MCF 10A (cell line): Measurements from ENCODE around the gene SOS2. TPM values are rescaled to one million over a fixed set of nuclear protein-coding genes. Genes with fewer than 3 reads are reported as not detected.

Experiments used
- BruUV-seq: library from RNA; stranded (reverse); fragments of 400-500 nt; replicated peaks from 2 replicates; lab custom pipeline; 2021; lab: Mats Ljungman, UMichigan
- CTCF ChIA-PET: fragments of 300-600 bp; sonication (Branson Sonifier 250); formaldehyde crosslinking; extraction: SDS; loops from one replicate; lab custom pipeline; 2021; ENCODE audit warnings: antibody characterized with exemption, inconsistent platforms; lab: Yijun Ruan, JAX
- POLR2A ChIA-PET: fragments of 300-600, 350-650 bp; sonication (Branson Sonifier 250); formaldehyde crosslinking; extraction: SDS; loops from one replicate; lab custom pipeline; 2020; ENCODE audit warnings: antibody characterized with exemption, inconsistent platforms; lab: Yijun Ruan, JAX
- DNase-seq: peaks from one replicate; pipeline ENCODE4 v3.0.0-alpha.2; 2018; ENCODE audit not compliant: unreplicated experiment
- H3K27ac Mint-ChIP-seq: one replicate; pipeline ENCODE4 v1.8.0; 2022; ENCODE audit warnings: mild to moderate bottlenecking, low read depth, mixed read lengths; ENCODE audit not compliant: unreplicated experiment
- H3K27me3 Mint-ChIP-seq: one replicate; pipeline ENCODE4 v1.8.0; 2022; ENCODE audit warnings: mixed read lengths; ENCODE audit not compliant: insufficient read depth, unreplicated experiment
- H3K36me3 Mint-ChIP-seq: one replicate; pipeline ENCODE4 v1.8.0; 2022; ENCODE audit warnings: mild to moderate bottlenecking, moderate library complexity, mixed read lengths; ENCODE audit not compliant: insufficient read depth, unreplicated experiment
- H3K4me1 Mint-ChIP-seq: one replicate; pipeline ENCODE4 v1.8.0; 2022; ENCODE audit warnings: mixed read lengths; ENCODE audit not compliant: insufficient read depth, unreplicated experiment
- H3K4me3 Mint-ChIP-seq: one replicate; pipeline ENCODE4 v1.8.0; 2022; ENCODE audit warnings: mild to moderate bottlenecking, moderate library complexity, mixed read lengths; ENCODE audit not compliant: unreplicated experiment
- H3K9me3 Mint-ChIP-seq: one replicate; pipeline ENCODE4 v1.8.0; 2022; ENCODE audit warnings: mixed read lengths; ENCODE audit not compliant: unreplicated experiment
- intact Hi-C: fragments of 100-400 bp; cut with micrococcal nuclease; formaldehyde crosslinking; loops from 2 replicates; pipeline ENCODE4 v1.14.1; 2022
- total RNA-seq: library from RNA; stranded (reverse); gene quantifications from 2 replicates; pipeline ENCODE4 v1.2.3, GENCODE V29; 2022
- TF ChIP-seq, protein P1 (sequence below): fragments of 200-600 bp; IDR thresholded peaks from one replicate; pipeline ENCODE4 v1.8.0; 2022; ENCODE audit warnings: antibody characterized with exemption, mild to moderate bottlenecking; ENCODE audit not compliant: unreplicated experiment

The SOS2 gene
- total RNA-seq, 1 experiment from 2014 or later, result 19.0 TPM

DNA sequence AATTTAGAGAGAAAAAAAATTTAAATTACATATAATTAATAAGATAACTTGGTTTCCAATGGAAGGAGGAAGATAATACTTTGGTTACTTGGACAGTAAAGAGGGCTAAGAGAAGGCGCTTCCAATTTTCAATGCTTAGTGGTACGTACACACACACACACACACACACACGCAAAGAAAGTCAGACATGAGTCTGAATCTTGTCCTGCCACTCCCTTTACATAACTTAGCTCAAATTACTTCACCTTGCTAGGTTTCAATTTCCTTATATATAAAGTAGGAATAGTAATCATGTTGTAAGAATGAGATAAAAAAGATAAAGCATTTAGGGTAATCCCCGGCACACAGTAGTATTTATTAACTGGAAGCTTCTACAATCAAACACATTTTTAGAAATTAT, 75.3 kb downstream of the SOS2 start:
- CTCF ChIA-PET, result interaction anchor here (0.7 to 0.9 kb wide), 2 partner anchors 10 to 302 kb away, joined by 3 to 4 read pairs; no protein-coding TSS in a partner anchor
- Mint-ChIP-seq H3K27me3 (no peaks in the 10 kb centered on the region), H3K4me3 (no peak overlapping the region), H3K36me3 (peaks cover 42% of the 10 kb centered on the region), H3K9me3 (no peaks in the 10 kb centered on the region), H3K27ac (no peak overlapping the region), H3K4me1 (no peaks in the 10 kb centered on the region)
- TF ChIP-seq, protein P1, sequence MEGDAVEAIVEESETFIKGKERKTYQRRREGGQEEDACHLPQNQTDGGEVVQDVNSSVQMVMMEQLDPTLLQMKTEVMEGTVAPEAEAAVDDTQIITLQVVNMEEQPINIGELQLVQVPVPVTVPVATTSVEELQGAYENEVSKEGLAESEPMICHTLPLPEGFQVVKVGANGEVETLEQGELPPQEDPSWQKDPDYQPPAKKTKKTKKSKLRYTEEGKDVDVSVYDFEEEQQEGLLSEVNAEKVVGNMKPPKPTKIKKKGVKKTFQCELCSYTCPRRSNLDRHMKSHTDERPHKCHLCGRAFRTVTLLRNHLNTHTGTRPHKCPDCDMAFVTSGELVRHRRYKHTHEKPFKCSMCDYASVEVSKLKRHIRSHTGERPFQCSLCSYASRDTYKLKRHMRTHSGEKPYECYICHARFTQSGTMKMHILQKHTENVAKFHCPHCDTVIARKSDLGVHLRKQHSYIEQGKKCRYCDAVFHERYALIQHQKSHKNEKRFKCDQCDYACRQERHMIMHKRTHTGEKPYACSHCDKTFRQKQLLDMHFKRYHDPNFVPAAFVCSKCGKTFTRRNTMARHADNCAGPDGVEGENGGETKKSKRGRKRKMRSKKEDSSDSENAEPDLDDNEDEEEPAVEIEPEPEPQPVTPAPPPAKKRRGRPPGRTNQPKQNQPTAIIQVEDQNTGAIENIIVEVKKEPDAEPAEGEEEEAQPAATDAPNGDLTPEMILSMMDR, result no peak
- POLR2A ChIA-PET, result interaction anchor here (0.6 to 1.0 kb wide), 5 partner anchors 28 to 297 kb away, joined by 3 read pairs; no protein-coding TSS in a partner anchor
- no TSS peak for BruUV-seq
- no peak for DNase-seq
- intact Hi-C loops, result no loop called here

DNA sequence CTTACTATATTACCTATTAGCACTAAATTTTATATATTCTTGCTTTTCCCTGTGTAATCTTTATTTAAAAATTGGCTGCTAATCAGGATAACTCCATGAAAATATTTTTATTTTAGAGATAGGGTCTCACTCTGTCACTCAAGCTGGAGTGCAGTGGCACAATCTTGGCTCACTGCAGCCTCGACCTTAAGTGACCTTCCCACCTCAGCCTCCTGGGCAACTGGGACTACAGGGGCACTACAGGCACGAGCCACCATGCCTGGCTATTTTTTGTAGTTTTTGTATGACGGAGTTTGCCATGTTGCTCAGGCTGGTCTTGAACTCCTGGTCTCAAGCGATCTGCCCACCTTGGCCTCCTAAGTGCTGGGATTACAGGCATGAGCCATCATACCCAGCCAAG, 82.6 kb downstream of the SOS2 start:
- Mint-ChIP-seq H3K9me3 (no peaks in the 10 kb centered on the region), H3K27me3 (no peaks in the 10 kb centered on the region), H3K4me1 (no peaks in the 10 kb centered on the region), H3K36me3 (peaks cover 56% of the 10 kb centered on the region), H3K27ac (no peak overlapping the region), H3K4me3 (no peak overlapping the region)
- BruUV-seq, result no TSS peak
- intact Hi-C loops, result no loop called here
- TF ChIP-seq, protein P1, result no peak
- POLR2A ChIA-PET, result no interaction called here
- no peak for DNase-seq
- CTCF ChIA-PET, result interaction anchor here (1.0 kb wide), 1 partner anchor 287 kb away, joined by 5 read pairs; no protein-coding TSS in a partner anchor

DNA sequence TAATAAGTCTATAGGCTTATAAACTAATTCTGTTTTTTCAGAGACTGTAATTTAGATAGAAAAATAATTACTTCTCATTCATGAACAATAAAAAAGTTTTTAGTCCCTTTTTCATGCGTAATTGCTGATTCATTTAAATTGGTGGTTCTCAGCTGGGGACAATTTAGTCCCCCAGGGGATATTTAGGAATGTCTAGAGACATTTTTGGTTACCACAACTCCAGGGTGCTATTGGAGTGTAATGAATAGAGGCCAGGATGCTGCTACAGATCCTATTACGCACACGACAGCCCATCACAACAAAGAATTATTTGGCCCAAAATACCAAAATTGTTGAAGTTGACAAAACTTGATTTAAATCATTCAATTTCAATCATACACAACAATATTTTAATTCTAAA, 92.2 kb downstream of the SOS2 start:
- Mint-ChIP-seq H3K27ac (no peak overlapping the region), H3K27me3 (no peaks in the 10 kb centered on the region), H3K4me3 (no peak overlapping the region), H3K9me3 (no peaks in the 10 kb centered on the region), H3K4me1 (no peaks in the 10 kb centered on the region), H3K36me3 (peaks cover 13% of the 10 kb centered on the region)
- TF ChIP-seq, protein P1, result no peak
- no peak for DNase-seq
- no TSS peak for BruUV-seq
- intact Hi-C loops, result no loop called here
- POLR2A ChIA-PET, result interaction anchor here (0.7 to 1.4 kb wide), 2 partner anchors 13 to 21 kb away, joined by 3 read pairs; no protein-coding TSS in a partner anchor
- CTCF ChIA-PET, result interaction anchor here (0.6 kb wide), 3 partner anchors 111 to 273 kb away, joined by 3 read pairs; no protein-coding TSS in a partner anchor

DNA sequence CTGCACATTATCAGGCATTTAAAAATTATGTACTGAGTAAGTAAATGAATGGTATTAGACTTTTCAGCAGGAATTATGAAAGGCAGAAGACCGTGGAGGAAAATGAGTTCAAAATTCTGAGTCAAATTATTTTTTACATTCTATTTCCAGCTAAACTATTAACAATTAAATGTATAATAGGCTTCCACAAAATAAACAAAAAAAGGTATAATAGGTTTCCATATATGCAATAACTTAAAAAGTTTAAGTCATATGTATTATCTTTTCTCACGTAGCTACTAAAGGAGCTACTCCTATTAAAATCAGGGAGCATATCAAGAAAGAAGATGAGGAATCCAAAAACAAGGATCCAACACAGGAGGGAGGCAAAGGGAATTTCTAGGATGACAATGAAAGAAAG, 103.6 kb downstream of the SOS2 start:
- peaks cover 57% of the 10 kb centered on the region for H3K36me3 Mint-ChIP-seq
- no peaks in the 10 kb centered on the region for H3K4me1 Mint-ChIP-seq
- TF ChIP-seq, protein P1, result no peak
- H3K27ac Mint-ChIP-seq, result no peak overlapping the region
- no peak for DNase-seq
- CTCF ChIA-PET, result interaction anchor here (0.5 to 1.2 kb wide), 3 partner anchors 11 to 71 kb away, joined by 3 read pairs; no protein-coding TSS in a partner anchor
- POLR2A ChIA-PET, result no interaction called here
- intact Hi-C loops, result no loop called here
- H3K27me3 Mint-ChIP-seq, result no peaks in the 10 kb centered on the region
- no TSS peak for BruUV-seq
- H3K9me3 Mint-ChIP-seq, result peaks cover 6% of the 10 kb centered on the region
- H3K4me3 Mint-ChIP-seq, result no peak overlapping the region
